Neural progenitor cell (in vitro differentiated cells): Measurements from ENCODE around the gene RTN4R.

Source experiments
- EZH2 ChIP-seq: fragments of 200-600 bp; sonication (generic); IDR thresholded peaks from 2 replicates; pipeline ENCODE4 v1.6.1; 2017; ENCODE audit warnings: antibody characterized with exemption, mild to moderate bottlenecking, moderate library complexity
- TF ChIP-seq, protein P1 (sequence below): fragments of 200-600 bp; sonication (generic); IDR thresholded peaks from 2 replicates; pipeline ENCODE4 v1.5.1; 2017; ENCODE audit warnings: antibody characterized with exemption, mild to moderate bottlenecking

DNA sequence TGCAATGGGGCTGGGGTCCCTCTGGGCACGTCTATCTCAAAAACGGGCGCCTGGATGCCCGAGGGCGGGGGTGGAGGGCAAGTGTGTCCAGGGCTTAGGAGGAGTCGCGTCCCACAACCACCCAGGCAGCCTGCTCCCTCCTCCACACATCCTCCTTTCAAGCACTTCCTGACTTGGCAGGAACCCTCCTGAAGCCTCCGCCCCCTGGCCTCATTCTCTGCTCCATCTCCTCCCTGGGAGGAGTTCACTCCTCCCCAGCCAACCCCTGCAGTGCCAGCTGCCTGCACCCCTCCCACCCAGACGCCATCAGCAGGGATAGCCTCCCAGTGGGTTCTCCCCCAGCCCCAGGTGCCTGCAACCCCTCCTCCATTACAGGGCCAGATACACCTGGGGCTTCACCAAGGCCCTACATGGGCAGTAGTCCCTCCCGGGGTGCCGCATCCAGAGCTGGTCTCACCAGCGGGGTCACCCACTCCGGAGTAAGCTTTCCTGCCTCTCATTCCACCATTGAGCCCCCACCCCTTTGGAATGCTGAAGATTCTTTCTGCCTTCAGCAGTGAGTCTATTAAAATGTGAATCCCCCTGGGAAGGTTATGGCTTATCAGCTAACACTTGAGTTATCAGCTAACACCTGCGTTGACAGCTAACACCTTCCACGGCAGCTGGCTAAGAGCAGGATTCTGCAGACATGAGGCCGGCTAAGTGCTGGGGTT, 24.4 kb downstream of the RTN4R start:
- TF ChIP-seq, protein P1, sequence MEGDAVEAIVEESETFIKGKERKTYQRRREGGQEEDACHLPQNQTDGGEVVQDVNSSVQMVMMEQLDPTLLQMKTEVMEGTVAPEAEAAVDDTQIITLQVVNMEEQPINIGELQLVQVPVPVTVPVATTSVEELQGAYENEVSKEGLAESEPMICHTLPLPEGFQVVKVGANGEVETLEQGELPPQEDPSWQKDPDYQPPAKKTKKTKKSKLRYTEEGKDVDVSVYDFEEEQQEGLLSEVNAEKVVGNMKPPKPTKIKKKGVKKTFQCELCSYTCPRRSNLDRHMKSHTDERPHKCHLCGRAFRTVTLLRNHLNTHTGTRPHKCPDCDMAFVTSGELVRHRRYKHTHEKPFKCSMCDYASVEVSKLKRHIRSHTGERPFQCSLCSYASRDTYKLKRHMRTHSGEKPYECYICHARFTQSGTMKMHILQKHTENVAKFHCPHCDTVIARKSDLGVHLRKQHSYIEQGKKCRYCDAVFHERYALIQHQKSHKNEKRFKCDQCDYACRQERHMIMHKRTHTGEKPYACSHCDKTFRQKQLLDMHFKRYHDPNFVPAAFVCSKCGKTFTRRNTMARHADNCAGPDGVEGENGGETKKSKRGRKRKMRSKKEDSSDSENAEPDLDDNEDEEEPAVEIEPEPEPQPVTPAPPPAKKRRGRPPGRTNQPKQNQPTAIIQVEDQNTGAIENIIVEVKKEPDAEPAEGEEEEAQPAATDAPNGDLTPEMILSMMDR: no peak
- no peak for TF ChIP-seq EZH2
